DOHH2 (cell line): ENCODE data around the gene RRP7A.
"Not testable (repeated sequence)": the region's sequence is repeated elsewhere in the genome, so short reads cannot be mapped to it uniquely, and the experiment has no call there.

Experiments used
- H3F3A ChIP-seq: fragments of 200-600 bp; sonication (generic), shearing (Covaris generic); 2 replicates; pipeline ENCODE4 v1.6.0; 2016; ENCODE audit warnings: antibody characterized with exemption, mild to moderate bottlenecking; ENCODE audit not compliant: control insufficient read depth, insufficient read depth
- H3K27ac ChIP-seq: fragments of 200-600 bp; sonication (generic); 2 replicates; pipeline ENCODE4 v1.5.1; 2014; ENCODE audit warnings: low read depth, mild to moderate bottlenecking, low read length, moderate library complexity
- H3K27me3 ChIP-seq: fragments of 200-600 bp; sonication (generic); 2 replicates; pipeline ENCODE4 v1.6.1; 2014; ENCODE audit warnings: mild to moderate bottlenecking, low read length, mixed read lengths; ENCODE audit not compliant: control insufficient read depth
- H3K36me3 ChIP-seq: fragments of 200-600 bp; sonication (generic); 2 replicates; pipeline ENCODE4 v1.6.1; 2014; ENCODE audit warnings: mild to moderate bottlenecking, low read length, moderate library complexity, mixed read lengths; ENCODE audit not compliant: control insufficient read depth
- H3K4me1 ChIP-seq: fragments of 200-600 bp; sonication (generic); 2 replicates; pipeline ENCODE4 v1.6.1; 2014; ENCODE audit warnings: mild to moderate bottlenecking, low read length, mixed read lengths; ENCODE audit not compliant: control insufficient read depth
- H3K4me2 ChIP-seq: fragments of 200-600 bp; sonication (generic); 2 replicates; pipeline ENCODE4 v1.6.0; 2014; ENCODE audit warnings: mild to moderate bottlenecking, low read length, moderate library complexity
- H3K4me3 ChIP-seq: fragments of 200-600 bp; sonication (generic); 2 replicates; pipeline ENCODE4 v1.5.1; 2014; ENCODE audit warnings: mild to moderate bottlenecking, low read length, mixed read lengths
- H3K79me2 ChIP-seq: fragments of 200-600 bp; sonication (generic); 2 replicates; pipeline ENCODE4 v1.6.1; 2014; ENCODE audit warnings: mild to moderate bottlenecking, low read length, mixed read lengths; ENCODE audit not compliant: control insufficient read depth
- H3K9me2 ChIP-seq: fragments of 200-600 bp; sonication (generic); replicated peaks from 2 replicates; pipeline ENCODE4 v1.6.1; 2014; ENCODE audit warnings: mild to moderate bottlenecking, low read length, mixed read lengths; ENCODE audit not compliant: control insufficient read depth
- H3K9me3 ChIP-seq: fragments of 200-600 bp; sonication (generic); 2 replicates; pipeline ENCODE4 v1.6.1; 2014; ENCODE audit warnings: antibody characterized with exemption, low read length, mixed read lengths; ENCODE audit not compliant: control insufficient read depth, insufficient read depth
- H4K20me1 ChIP-seq: fragments of 200-600 bp; sonication (generic); 2 replicates; pipeline ENCODE4 v1.6.0; 2014; ENCODE audit warnings: low read depth, mild to moderate bottlenecking, antibody characterized with exemption, low read length, moderate library complexity; ENCODE audit not compliant: control insufficient read depth, insufficient read depth
- EZH2phosphoT487 ChIP-seq: fragments of 200-600 bp; sonication (generic); IDR thresholded peaks from 2 replicates; pipeline ENCODE4 v1.6.1; 2017; ENCODE audit warnings: borderline replicate concordance, mild to moderate bottlenecking, antibody characterized with exemption, low read length, moderate library complexity, mixed read lengths
- TF ChIP-seq, protein P1 (sequence below): fragments of 200-600 bp; sonication (generic); IDR thresholded peaks from one replicate; pipeline ENCODE4 v1.5.1; 2014; ENCODE audit warnings: antibody characterized with exemption, mild to moderate bottlenecking, low read depth, low read length; ENCODE audit not compliant: poor library complexity, severe bottlenecking

The RRP7A gene

GRCh38 chr22:42544686-42545085 lies 25.1 kb upstream of the RRP7A start:
- Histone ChIP-seq H3K27ac (no peak overlapping the region), H3K9me2 (no peaks in the 10 kb centered on the region), H3K27me3 (no peaks in the 10 kb centered on the region), H3K4me2 (no peak overlapping the region), H3K4me3 (no peak overlapping the region), H4K20me1 (no peaks in the 10 kb centered on the region), H3K79me2 (no peaks in the 10 kb centered on the region), H3K9me3 (no peaks in the 10 kb centered on the region), H3F3A (peaks cover 22% of the 10 kb centered on the region), H3K4me1 (peaks cover 48% of the 10 kb centered on the region), H3K36me3 (no peaks in the 10 kb centered on the region)
- TF ChIP-seq, protein P1, sequence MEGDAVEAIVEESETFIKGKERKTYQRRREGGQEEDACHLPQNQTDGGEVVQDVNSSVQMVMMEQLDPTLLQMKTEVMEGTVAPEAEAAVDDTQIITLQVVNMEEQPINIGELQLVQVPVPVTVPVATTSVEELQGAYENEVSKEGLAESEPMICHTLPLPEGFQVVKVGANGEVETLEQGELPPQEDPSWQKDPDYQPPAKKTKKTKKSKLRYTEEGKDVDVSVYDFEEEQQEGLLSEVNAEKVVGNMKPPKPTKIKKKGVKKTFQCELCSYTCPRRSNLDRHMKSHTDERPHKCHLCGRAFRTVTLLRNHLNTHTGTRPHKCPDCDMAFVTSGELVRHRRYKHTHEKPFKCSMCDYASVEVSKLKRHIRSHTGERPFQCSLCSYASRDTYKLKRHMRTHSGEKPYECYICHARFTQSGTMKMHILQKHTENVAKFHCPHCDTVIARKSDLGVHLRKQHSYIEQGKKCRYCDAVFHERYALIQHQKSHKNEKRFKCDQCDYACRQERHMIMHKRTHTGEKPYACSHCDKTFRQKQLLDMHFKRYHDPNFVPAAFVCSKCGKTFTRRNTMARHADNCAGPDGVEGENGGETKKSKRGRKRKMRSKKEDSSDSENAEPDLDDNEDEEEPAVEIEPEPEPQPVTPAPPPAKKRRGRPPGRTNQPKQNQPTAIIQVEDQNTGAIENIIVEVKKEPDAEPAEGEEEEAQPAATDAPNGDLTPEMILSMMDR, result no peak
- no peak for TF ChIP-seq EZH2phosphoT487

DNA sequence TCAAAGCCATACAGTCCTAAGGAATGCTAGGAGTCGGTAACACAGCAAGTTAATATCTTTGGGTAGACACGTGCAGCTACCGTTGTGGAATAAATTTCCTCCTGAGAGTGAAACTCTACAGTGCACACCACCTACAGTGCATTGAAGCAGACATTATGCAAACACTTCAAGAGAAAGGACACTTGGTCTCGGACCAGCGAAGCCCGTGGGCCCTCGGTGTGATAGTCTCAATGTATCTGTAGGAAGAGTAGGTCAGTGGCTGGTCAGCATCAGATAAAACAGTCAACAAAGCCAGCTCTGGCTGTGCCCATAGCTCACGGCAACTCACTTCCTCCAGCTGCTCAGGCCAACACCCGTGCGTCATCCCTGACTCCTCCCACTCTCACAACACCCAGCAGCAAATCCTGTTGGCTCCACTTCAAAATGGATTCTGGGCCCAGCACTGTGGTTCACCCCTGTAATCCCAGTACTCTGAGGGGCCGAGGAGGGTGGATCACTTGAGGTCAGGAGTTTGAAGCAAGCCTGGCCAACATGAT lies 19.7 kb upstream of the RRP7A start:
- Histone ChIP-seq H3K4me3 (peak overlapping the region; percentile 65), H3K4me1 (peaks cover 81% of the 10 kb centered on the region), H3F3A (peaks cover 27% of the 10 kb centered on the region), H3K27ac (peak overlapping the region; percentile 92), H3K4me2 (peak overlapping the region; percentile 77)
- not testable (repeated sequence) for H3K9me3 ChIP-seq, H4K20me1 ChIP-seq, H3K79me2 ChIP-seq, H3K9me2 ChIP-seq, H3K27me3 ChIP-seq, H3K36me3 ChIP-seq

DNA sequence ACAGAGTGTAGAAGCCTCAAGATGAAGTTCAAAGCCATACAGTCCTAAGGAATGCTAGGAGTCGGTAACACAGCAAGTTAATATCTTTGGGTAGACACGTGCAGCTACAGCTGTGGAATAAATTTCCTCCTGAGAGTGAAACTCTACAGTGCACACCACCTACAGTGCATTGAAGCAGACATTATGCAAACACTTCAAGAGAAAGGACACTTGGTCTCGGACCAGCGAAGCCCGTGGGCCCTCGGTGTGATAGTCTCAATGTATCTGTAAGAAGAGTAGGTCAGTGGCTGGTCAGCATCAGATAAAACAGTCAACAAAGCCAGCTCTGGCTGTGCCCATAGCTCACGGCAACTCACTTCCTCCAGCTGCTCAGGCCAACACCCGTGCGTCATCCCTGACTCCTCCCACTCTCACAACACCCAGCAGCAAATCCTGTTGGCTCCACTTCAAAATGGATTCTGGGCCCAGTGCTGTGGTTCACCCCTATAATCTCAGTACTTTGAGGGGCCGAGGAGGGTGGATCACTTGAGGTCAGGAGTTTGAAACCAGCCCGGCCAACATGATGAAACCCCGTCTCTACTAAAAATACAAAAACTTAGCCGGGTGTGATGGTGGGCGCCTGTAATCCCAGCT lies 17.7 kb upstream of the RRP7A start:
- H3K4me2 ChIP-seq, result peak overlapping the region; percentile 77
- not testable (repeated sequence) for H4K20me1 ChIP-seq, H3K27me3 ChIP-seq, H3K9me3 ChIP-seq, H3K36me3 ChIP-seq, H3K9me2 ChIP-seq, H3K79me2 ChIP-seq
- peaks cover 87% of the 10 kb centered on the region for H3K4me1 ChIP-seq
- H3K4me3 ChIP-seq, result peak overlapping the region; percentile 65
- H3F3A ChIP-seq, result peaks cover 42% of the 10 kb centered on the region
- peak overlapping the region; percentile 92 for H3K27ac ChIP-seq

DNA sequence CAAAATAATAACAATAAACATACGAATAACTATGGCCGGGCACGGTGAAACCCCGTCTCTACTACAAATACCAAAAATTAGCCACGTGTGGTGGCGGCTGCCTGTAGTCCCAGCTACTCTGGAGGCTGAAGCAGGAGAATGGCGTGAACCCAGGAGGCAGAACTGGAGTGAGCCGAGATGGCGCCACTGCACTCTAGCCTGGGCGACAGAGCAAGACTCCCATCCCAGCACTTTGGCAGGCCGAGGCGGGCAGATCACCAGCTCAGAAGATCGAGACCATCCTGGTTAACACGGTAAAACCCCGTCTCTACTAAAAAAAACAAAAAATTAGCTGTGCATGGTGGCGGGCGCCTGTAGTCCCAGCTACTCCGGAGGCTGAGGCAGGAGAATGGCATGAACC lies 17.0 kb upstream of the RRP7A start:
- Histone ChIP-seq H3K4me1 (peaks cover 93% of the 10 kb centered on the region), H3F3A (peaks cover 44% of the 10 kb centered on the region), H3K4me3 (peak overlapping the region; percentile 65), H3K27ac (peak overlapping the region; percentile 92), H3K4me2 (peak overlapping the region; percentile 77)
- TF ChIP-seq, protein P1, result peak; percentile 24
- H3K9me3 ChIP-seq, H3K79me2 ChIP-seq, H4K20me1 ChIP-seq, H3K36me3 ChIP-seq, H3K9me2 ChIP-seq, H3K27me3 ChIP-seq: not testable (repeated sequence)
